ENCODE results near the gene VPS9D1.

DNA sequence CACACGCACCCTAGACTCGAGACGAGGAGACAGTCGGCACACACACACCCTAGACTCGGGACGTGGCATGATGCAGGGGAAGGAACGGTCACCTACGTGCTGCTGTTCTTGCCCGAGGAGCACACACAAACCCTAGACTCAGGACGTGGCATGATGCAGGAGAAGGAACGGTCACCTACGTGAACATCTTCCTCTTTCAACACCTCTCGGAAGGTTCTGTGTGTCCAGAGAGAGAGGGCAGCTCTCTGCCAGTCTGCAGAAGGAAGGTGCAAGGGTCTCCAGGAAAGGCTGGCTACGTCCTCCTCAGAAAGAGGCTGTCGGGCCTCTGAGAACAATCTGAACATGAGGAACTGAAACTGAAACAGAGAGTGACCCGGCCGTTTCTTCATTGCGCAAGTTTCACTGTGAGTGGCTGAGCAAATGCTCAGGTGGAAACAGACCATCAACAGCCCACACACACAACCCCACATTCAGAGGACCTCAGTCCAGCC, 44.1 kb upstream of the VPS9D1 start:
- TF ChIP-seq, protein P1, sequence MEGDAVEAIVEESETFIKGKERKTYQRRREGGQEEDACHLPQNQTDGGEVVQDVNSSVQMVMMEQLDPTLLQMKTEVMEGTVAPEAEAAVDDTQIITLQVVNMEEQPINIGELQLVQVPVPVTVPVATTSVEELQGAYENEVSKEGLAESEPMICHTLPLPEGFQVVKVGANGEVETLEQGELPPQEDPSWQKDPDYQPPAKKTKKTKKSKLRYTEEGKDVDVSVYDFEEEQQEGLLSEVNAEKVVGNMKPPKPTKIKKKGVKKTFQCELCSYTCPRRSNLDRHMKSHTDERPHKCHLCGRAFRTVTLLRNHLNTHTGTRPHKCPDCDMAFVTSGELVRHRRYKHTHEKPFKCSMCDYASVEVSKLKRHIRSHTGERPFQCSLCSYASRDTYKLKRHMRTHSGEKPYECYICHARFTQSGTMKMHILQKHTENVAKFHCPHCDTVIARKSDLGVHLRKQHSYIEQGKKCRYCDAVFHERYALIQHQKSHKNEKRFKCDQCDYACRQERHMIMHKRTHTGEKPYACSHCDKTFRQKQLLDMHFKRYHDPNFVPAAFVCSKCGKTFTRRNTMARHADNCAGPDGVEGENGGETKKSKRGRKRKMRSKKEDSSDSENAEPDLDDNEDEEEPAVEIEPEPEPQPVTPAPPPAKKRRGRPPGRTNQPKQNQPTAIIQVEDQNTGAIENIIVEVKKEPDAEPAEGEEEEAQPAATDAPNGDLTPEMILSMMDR (IDR thresholded peaks at IDR 0.05) = no peak
- no peak for TF ChIP-seq POLR2A (IDR thresholded peaks at IDR 0.05)
